ENCODE measurements around the gene LARGE1.

- TF ChIP-seq POLR2A (IDR thresholded peaks at IDR 0.05; ENCODE audit: low read depth, low read length) (no peak), SPI1 (IDR thresholded peaks at IDR 0.05; ENCODE audit: low read depth, low read length) (no peak)
Measured at GRCh38 chr22:33575771-33576170, 344.5 kb downstream of the LARGE1 start.
